GM20000 (cell line): ENCODE results near the gene PRKN.
"Not testable (repeated sequence)": the region's sequence is repeated elsewhere in the genome, so short reads cannot be mapped to it uniquely, and the experiment has no call there.

ENCODE experiments used
- DNase-seq: peaks from one replicate; pipeline ENCODE4 v3.0.0; 2012; ENCODE audit warnings: low spot score
- TF ChIP-seq, protein P1 (sequence below): IDR thresholded peaks from 2 replicates; pipeline ENCODE4 v1.5.1; 2012; ENCODE audit warnings: mild to moderate bottlenecking, control low read depth; ENCODE audit errors: extremely low read depth, missing control alignments

Gene PRKN

DNA sequence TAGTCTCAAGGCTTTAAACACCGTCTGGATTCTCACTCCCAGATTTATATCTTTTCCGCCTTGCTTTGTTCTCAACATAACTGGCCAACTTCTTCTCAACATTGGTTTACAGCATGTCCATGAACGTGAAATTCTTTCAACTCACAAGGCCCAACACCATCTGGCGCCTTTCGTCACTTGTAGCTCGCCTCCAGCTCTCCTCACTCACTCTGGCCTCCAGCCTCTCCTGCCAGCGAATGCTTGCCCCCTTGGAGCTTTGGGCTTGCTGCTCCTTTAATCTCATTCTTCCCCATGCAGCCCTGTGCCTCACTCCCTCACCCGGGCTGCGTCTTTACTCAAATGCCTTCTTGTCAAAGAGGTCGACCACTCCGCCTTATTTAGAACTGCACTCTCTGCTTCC, 324.5 kb downstream of the PRKN start:
- no peak for DNase-seq
- TF ChIP-seq, protein P1, sequence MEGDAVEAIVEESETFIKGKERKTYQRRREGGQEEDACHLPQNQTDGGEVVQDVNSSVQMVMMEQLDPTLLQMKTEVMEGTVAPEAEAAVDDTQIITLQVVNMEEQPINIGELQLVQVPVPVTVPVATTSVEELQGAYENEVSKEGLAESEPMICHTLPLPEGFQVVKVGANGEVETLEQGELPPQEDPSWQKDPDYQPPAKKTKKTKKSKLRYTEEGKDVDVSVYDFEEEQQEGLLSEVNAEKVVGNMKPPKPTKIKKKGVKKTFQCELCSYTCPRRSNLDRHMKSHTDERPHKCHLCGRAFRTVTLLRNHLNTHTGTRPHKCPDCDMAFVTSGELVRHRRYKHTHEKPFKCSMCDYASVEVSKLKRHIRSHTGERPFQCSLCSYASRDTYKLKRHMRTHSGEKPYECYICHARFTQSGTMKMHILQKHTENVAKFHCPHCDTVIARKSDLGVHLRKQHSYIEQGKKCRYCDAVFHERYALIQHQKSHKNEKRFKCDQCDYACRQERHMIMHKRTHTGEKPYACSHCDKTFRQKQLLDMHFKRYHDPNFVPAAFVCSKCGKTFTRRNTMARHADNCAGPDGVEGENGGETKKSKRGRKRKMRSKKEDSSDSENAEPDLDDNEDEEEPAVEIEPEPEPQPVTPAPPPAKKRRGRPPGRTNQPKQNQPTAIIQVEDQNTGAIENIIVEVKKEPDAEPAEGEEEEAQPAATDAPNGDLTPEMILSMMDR = no peak

DNA sequence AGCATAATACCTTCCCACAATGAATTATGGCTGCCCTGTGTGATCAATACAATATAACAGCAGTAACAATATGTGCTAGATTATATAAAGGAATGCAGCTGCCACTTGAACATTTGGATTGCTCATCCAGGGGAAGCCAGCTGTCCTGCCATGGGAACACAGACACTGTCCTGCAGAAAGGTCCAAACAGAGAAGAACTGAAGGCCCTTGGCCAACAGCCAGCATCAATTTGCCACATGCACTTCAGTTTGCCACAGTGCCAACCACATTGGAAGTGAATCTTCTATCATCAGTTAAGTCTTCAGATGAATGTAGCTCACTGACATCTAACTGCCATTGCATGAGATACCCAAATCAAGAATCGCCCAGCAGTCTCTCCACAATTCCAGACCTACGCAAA, 332.4 kb downstream of the PRKN start:
- TF ChIP-seq, protein P1 = no peak
- no peak for DNase-seq

GRCh38 chr6:162390961-162391811, 336.4 kb downstream of the PRKN start:
- not testable (repeated sequence) for DNase-seq

DNA sequence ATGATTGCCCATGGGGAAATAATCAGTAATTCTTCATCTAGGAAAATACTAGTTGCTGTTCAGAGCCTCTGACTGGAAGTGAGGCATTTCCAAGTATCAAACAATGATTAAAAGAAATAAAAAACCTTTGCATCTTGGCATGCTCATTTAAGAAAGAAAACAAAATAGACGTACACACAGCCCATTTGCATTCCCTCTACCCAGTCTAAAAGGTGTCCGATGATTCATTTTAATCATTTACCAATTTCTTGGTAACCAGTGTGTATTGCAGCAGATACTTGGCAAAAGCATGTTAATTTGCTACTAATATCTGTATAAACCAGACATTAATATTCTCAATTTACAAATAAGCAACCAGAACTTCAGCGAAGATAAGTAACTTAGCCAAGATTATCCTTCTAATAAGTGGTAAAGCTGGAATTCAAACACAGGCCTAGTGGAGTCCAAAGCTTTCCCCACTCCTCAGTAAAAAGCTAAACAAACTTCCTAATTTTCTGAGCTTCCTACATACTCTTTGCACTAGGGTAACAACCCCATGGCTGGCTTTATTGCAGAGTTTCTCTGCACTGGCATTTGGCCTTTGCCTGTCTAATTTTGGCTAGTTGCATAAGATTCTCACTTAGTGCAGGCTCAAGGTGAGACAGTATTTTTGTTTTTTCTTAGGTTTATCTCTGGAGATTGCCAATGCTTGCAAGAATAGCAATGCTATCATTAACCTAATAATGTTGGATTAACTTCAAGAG, 338.1 kb downstream of the PRKN start:
- TF ChIP-seq, protein P1 = no peak
- no peak for DNase-seq

GRCh38 chr6:162388383-162388777, 339.2 kb downstream of the PRKN start:
- TF ChIP-seq, protein P1 = no peak
- DNase-seq = no peak

DNA sequence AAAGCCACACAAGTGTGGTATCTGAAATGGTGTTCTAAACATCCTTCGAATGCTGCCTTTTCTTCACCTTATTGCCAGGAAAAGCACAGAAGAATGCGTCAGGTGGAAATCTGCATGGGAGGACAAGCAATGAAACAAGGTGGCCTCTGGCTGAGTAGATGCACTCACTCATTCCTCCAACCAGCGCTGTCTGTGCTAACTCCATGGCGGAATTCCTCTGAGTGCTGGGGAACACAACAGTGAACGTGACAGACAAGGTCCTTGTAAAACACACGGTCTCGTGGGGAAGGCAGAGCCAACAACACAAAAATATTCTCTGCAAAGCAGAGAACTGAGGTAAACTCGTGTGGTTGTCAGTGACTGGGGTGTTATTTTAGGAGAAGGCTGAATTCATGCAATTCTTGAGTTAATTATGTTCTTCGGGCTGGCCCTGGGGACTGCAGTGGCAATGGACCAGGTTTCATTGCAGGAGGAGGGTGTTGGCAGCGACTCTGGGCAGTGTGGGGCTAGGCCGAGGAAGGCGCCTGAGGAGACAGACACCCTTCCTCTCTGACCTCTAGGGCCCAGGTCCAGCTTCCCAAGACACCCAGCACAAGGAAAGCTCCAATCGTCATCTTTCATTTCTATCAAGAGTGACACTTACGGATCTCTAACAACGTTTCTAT, 339.7 kb downstream of the PRKN start:
- no peak for DNase-seq
- TF ChIP-seq, protein P1 = no peak

DNA sequence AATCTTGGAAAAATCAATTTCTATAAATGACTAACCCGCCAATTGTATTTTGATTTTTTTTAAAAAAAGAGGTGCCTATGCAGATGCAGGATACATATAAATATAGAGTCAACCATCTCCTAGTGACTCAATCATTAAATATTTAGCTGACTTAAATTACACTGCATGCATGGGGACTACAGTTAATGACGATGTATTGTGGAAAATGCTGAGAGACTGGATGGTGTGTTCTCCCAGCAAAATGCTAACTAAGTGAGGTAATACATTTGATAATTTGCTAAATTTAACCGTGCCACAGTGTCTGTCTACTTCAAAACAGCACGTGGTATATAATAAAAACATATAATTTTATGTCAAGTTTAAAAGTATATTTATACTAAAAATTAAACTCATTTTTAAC, 341.6 kb downstream of the PRKN start:
- DNase-seq = no peak
- TF ChIP-seq, protein P1 = no peak
